GM18498 (cell line): Measurements from ENCODE around the gene TEX13D.
A peak's percentile ranks its signal among the peaks of the same experiment; 100 is the strongest.

Experiments
- ATAC-seq: cut with Tn5 transposase; IDR thresholded peaks from one replicate; pipeline ENCODE4 v1.9.1; 2021; ENCODE audit warnings: mild to moderate bottlenecking, moderate library complexity; ENCODE audit not compliant: unreplicated experiment

TEX13D gene

DNA sequence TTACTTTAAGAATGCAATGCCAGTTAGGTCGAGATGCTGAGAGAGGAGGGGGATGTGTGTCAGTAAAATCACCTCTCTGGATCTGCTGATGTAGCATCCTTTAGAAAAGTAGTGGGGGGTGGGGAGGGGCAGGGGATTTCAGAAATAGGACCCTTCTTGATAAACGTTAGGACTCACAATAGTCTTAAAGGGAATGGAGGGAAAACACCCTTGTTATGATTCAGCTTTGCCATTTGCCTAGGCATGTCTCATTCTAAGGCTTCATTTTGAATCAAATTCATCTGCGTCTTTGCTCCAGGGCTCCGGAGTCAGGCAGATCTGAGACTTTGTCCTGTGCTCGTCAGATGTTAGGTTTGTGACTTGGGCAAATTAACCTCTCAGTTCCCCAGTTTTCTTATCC is 14.8 kb downstream of the TEX13D start:
- ATAC-seq, result no peak

DNA sequence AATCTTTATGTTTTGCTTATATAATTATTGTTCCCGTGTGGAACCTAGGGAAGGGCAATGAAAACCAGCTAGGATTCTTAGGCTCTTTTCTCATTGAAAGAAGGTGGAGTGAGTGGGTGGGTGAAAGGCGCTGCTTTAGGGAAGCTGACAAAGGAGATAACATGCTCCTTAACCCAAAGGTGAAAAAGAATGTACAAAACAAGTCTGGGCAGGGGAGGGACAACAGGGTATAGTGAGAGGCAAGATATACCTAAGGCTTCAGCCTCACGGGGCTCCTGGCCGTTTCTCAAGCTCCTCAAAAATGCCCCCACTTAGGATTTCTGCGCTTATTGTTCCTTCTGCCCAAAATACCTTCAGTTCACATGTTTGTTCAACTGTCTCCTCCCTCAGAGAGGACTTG is 15.7 kb downstream of the TEX13D start:
- ATAC-seq, result no peak

DNA sequence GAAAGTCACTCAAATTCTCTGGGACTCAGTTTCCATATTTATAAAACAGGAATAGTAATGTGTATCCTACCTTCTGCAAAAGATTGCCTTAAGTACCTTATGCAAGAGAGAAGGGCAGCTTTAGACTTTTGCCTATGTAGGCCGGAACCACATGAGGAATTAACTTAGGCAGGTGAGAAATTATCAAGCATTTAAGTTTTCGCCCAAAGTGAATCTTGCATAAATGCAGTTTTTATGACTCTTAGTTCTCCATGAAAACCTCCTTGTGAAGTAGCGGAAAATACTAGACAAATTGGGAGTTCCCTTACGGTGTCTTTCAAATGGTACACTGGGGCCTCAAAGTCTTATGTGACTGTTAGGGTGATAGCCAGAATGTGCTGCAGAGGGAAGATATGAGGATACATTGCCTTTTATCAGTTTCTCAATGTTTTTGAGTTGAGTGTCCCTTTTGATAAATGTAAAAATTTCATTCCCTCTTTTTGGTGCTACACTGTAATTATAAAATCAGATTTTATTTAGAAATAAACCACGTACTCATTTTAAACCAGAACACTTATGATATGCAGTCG is 16.5 kb downstream of the TEX13D start:
- ATAC-seq, result no peak

DNA sequence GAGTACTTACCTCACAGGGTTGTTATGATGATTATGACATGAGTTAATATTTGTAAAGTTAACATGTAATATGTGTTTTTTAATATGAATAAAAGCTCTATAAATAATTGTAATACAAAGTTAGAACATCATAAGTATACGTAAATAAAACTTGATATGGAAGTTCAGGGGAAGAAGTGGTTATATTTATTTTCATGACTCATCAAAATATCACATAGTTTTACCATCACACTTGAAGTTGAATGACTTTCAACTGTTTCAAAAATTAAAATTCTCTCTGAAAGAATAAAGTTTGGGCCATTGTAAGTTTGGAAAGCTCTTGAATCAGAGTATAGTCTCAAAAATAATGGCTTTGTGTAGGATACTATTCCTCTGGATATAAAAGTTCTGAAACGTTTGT is 22.2 kb downstream of the TEX13D start:
- no peak for ATAC-seq

DNA sequence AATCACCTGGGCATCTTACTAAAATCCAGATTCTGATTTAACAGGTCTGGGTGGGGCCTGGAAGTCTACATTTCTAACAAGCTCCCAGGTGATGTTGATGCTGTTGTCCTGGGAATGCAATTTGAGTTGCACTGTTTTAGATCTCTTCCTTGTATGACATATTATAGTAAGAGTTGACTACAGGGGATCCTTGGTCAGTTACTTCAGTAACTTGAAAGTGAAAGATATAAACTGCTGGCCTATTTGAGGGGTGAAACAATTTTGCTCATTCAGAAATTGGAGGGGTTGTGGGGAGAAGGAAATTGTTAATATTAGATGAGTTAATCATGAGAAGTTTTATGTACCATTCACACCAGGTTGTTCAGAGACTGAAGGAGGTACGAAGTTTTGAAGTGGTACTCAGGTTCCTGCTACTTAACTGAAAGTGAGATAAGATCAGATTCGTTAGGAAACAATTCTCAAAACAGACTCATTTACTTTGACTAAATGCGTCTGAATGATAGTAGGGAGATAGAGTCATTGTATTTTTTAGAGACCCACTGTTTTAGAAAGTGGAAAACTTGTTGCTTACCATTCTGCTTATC is 26.4 kb downstream of the TEX13D start:
- ATAC-seq, result peak; percentile 65

DNA sequence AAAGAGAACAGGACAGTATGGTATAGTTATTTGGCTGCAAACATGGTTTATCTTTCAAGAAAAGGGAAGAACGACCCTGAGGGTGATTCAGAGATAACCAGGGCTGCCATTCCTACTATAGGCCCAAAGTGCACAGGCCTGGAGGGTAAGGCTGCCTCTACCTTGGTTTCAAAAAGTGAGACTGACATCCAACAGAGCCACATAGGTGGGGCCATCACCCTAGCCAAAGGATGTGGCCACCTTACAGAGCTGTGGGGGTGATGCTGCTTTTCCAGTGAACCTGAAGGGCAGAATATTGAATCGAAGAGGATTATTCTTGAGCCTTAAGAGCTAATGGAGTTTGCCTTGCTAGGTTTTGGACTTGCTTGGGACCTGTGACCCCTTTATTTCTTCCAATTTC is 29.6 kb downstream of the TEX13D start:
- ATAC-seq, result no peak

DNA sequence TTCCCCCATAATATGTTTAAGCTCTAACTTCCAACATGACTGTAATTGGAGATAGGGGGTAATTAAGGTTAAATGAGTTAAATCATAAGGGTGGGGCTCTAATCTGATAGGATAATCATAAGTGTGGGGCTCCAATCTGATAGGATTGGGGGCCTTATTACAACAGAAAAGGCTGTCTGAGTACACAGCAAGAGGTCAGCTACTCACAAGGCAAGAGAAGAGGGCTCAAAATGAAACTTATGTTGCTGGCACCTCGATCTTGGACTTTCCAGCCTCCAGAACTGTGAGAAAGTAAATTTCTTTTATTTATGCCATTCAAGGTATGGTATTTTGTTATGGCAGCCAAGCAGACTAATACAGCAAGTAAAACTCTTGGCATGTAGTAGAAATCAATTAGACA is 30.3 kb downstream of the TEX13D start:
- no peak for ATAC-seq

DNA sequence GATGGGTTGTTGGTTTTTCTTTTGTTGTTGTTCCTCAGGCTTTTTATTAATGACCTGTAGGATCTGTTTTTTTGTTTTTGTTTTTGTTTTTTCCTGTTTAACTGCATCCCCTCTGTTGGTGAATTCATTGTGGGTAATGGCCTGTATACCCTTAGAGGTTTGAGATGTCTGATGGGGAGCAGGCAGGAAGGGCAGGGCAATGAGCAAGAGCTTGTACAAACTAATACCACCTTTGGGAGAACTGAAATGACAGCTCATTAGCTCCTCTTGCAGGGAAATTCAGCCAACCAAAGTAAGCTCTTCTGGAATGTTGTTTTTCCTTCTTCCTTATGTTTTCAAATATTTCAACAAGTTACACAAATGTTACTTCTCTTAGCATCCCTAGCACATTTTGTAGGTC is 37.3 kb downstream of the TEX13D start:
- no peak for ATAC-seq

DNA sequence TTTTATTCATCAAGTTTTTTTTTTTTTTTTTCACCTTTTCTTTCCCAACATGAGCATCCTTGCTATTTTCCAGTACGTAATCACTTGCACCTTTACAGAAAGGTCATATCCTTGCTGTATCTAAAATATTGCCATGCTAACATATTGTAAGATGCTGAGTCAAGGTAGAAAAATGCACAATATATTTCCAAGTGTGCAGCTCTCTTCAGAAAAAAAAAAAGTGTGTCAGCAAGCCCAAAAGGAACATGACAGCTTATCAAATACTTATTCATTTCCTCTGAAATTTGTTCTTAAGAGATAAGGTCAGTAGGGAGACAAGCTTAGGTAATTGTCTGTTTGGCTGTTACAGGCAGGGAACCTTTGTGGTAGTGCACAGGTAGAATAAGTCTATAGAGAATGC is 40.9 kb downstream of the TEX13D start:
- ATAC-seq, result no peak

DNA sequence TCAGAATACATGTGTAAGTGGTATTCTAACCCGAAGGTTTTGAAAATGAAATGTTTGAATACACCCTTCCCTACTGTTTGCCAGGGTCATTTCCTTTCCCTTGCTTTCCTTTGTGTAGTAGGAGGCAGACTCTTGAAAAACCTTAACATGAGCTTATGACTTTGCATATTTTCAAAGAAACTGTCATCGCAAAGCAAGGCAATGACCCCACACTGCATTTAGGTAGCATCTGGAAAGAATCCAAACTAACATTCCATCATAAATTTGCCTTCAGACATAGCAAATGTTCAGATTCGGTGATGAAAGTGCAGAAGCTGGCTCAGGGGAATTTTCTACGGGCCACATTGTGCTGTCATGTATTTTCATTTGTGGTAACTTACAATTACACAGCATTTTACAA is 46.2 kb downstream of the TEX13D start:
- no peak for ATAC-seq

DNA sequence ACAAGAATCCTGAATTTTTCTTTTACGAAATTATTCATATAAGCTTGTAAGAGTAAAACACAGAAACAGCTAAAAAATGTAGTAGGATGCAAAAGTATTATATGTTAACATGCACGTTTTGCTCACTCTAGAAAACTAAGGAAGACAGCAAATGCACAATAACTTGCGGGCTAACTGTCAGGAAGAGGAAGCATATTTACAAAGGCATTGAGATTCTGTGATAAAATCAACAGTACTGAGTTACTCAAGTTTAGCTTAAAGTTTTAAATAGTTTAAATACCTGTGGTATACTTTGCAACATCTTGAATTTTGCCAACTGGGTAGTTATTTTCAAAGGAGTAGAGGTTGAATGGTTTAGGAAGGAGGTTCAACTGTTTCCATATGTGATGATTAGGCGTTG is 50.9 kb downstream of the TEX13D start:
- ATAC-seq, result no peak

DNA sequence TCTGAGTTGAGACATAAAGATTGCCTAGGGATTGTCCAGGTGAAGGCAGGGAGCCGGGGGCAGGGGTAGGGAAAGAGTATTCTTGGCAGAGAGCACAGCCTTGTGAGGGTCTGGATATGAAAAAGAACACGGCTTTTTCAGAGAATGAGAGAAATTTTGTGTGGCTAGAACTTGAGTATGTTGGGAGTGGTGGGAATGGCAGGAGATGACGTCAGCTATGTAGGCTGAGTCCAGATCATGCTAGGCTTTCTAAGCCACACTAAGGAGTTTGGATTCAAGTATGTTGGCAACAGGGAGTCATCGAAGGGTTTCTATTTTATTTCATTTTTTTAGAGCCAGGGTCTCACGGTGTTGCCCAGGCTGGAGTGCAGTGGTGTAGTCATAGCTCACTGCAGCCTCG is 53.9 kb downstream of the TEX13D start:
- no peak for ATAC-seq
